Lung (tissue), 12 donors: ENCODE data around the gene RGS7. TPM values are rescaled to one million over a fixed set of nuclear protein-coding genes. Genes with fewer than 3 reads are reported as not detected.

ENCODE experiments used
- ATAC-seq: fragments of 200-7000 bp; cut with Tn5 transposase; one replicate; pipeline ENCODE4 v1.9.1; 2020; ENCODE audit warnings: moderate number of reproducible peaks; ENCODE audit not compliant: insufficient read depth, low FRiP score
- DNase-seq, 3 donors: peaks; one replicate each; pipeline ENCODE4 v3.0.0-alpha.2; 2013 to 2017
- H3K27ac ChIP-seq, 2 donors: one replicate each; pipeline ENCODE4 v1.5.1; 2013; ENCODE audit warnings: mild to moderate bottlenecking in 2 of 2, moderate library complexity in 2 of 2, control low read depth in 1 of 2, inconsistent platforms in 1 of 2, low read depth in 1 of 2, low read length in 1 of 2
- H3K27me3 ChIP-seq, 3 donors: one replicate each; pipeline ENCODE4 v1.5.1; 2013; ENCODE audit warnings: low read length in 2 of 3; ENCODE audit not compliant: control insufficient read depth in 3 of 3, insufficient read depth in 3 of 3
- H3K36me3 ChIP-seq, 4 donors: one replicate each; pipeline ENCODE4 v1.5.1; 2013; ENCODE audit warnings: low read length in 4 of 4, mild to moderate bottlenecking in 1 of 4, moderate library complexity in 1 of 4; ENCODE audit not compliant: control insufficient read depth in 4 of 4, insufficient read depth in 4 of 4
- H3K4me1 ChIP-seq, 5 donors: one replicate each; pipeline ENCODE4 v1.5.1; 2013; ENCODE audit warnings: low read length in 5 of 5, mild to moderate bottlenecking in 2 of 5, moderate library complexity in 1 of 5; ENCODE audit not compliant: control insufficient read depth in 5 of 5, insufficient read depth in 5 of 5
- H3K4me3 ChIP-seq: one replicate; pipeline ENCODE4 v1.5.1; 2013; ENCODE audit warnings: mild to moderate bottlenecking, control low read depth, moderate library complexity
- H3K9ac ChIP-seq, 2 donors: one replicate each; pipeline ENCODE4 v1.5.1; 2013; ENCODE audit warnings: low read length in 2 of 2, control low read depth in 1 of 2; ENCODE audit not compliant: insufficient read depth in 1 of 2
- H3K9me3 ChIP-seq, 4 donors: one replicate each; pipeline ENCODE4 v1.5.1; 2013; ENCODE audit warnings: low read length in 3 of 4, mild to moderate bottlenecking in 1 of 4, moderate library complexity in 1 of 4; ENCODE audit not compliant: control insufficient read depth in 4 of 4, insufficient read depth in 3 of 4
- CTCF ChIP-seq: IDR thresholded peaks from 2 replicates; pipeline ENCODE4 v1.5.1; 2012; ENCODE audit warnings: mild to moderate bottlenecking; ENCODE audit errors: control extremely low read depth, extremely low read depth
- WGBS, 2 donors: extraction: QIAGEN DNeasy Blood & Tissue Kit; methylation state at CpG; one replicate each; pipeline ENCODE4 v1.1.7; 2013; 5-methylcytosine and 5-hydroxymethylcytosine counted together
- polyA plus RNA-seq, 2 donors: library from polyadenylated mRNA; stranded (reverse); fragments of 200-250 nt; gene quantifications; one replicate each; pipeline ENCODE4 v1.2.1, GENCODE V29; 2013
- total RNA-seq, 2 donors: library from RNA; depleted of rRNA in 1 of 2; stranded (reverse); fragments of >200 nt in 1 of 2; gene quantifications; one replicate each; pipeline ENCODE4 v1.2.1, GENCODE V29; 2014 to 2021
- donor health status: control.
- donor health status: control.
- donor health status: Bipolar disorder and iron deficiency.
- donor health status: healthy.
- donor health status: DM: yes; HTN: yes; CAD: no.

Gene RGS7
- total and polyA plus RNA-seq, 4 donors = 0.06 to 0.25 (median 0.08) TPM; not detected in 1

DNA sequence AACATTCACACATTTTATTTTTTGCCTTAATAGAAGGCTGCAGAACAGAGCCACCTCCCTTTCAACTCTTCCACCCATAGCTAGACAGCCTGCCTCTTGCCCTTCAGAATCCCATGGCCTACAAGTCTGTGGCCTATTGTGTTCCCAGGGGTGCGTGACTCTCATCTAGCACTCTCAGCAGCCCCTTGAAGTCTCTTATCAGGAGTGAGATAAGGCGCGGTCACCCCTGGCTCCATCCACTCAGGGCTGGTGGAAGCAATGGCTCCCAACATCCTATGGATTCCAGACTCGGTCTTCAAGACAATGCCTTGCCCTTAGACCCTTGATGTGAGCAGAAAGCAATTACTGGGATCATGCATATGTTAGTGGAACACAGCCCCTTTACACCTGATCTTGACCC lies 480.9 kb downstream of the RGS7 start:
- Histone ChIP-seq H3K9me3 (peaks cover 0 to 3% (median 1%) of the 10 kb centered on the region in 4 donors), H3K4me1 (no peaks in the 10 kb centered on the region), H3K4me3 (no peak overlapping the region), H3K9ac (no peak overlapping the region), H3K36me3 (no peaks in the 10 kb centered on the region), H3K27ac (no peak overlapping the region), H3K27me3 (no peaks in the 10 kb centered on the region)
- DNase-seq (no peak), ATAC-seq (no peak)
- TF ChIP-seq CTCF = no peak
- 70 to 84% methylated on average over 4 of the region's 4 CpGs for WGBS, 2 donors

DNA sequence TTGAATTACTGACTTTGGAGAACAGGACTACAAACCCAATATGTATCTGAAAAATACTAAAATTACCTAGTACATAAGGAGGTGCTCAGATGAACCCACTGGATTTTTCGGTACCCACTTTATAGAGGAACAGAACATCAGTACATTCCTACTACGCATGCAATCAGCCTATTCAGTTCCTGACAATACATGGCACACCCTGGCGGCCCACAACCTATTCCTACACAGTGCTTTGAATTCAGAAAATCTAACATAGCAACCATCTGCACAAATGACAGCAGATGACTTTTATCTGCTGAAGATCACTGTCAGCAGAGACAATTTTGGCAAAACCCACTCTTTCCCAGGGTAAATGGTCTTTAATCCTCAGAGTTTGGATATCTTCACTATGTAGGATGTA lies 487.9 kb downstream of the RGS7 start:
- H3K9ac ChIP-seq = no peak overlapping the region
- no peaks in the 10 kb centered on the region for H3K4me1 ChIP-seq
- ATAC-seq (no peak), DNase-seq (no peak)
- H3K9me3 ChIP-seq = peaks cover 0 to 3% (median 1%) of the 10 kb centered on the region in 4 donors
- H3K27me3 ChIP-seq = no peaks in the 10 kb centered on the region
- H3K4me3 ChIP-seq = no peak overlapping the region
- TF ChIP-seq CTCF = no peak
- WGBS, 2 donors = 90 to 92% methylated on average over 3 of the region's 3 CpGs
- H3K27ac ChIP-seq = no peak overlapping the region
- no peaks in the 10 kb centered on the region for H3K36me3 ChIP-seq

GRCh38 chr1:240866724-240867123 lies 490.3 kb downstream of the RGS7 start:
- no peak for TF ChIP-seq CTCF
- H3K4me3 ChIP-seq = no peak overlapping the region
- WGBS, 2 donors = 53 to 64% methylated on average over 2 of the region's 2 CpGs
- H3K36me3 ChIP-seq = no peaks in the 10 kb centered on the region
- ATAC-seq = no peak
- no peak for DNase-seq
- H3K9ac ChIP-seq = no peak overlapping the region
- H3K9me3 ChIP-seq = peaks cover 0 to 3% (median 0%) of the 10 kb centered on the region in 4 donors
- no peak overlapping the region for H3K27ac ChIP-seq
- H3K27me3 ChIP-seq = no peaks in the 10 kb centered on the region
- no peaks in the 10 kb centered on the region for H3K4me1 ChIP-seq

GRCh38 chr1:240860023-240860422 lies 497.0 kb downstream of the RGS7 start:
- no peak for DNase-seq
- Histone ChIP-seq H3K27me3 (no peaks in the 10 kb centered on the region), H3K4me3 (no peak overlapping the region), H3K4me1 (no peaks in the 10 kb centered on the region), H3K27ac (no peak overlapping the region), H3K9me3 (no peaks in the 10 kb centered on the region), H3K9ac (no peak overlapping the region), H3K36me3 (no peaks in the 10 kb centered on the region)
- no peak for ATAC-seq
- no peak for TF ChIP-seq CTCF
- 85 to 89% methylated on average over 3 of the region's 3 CpGs for WGBS, 2 donors
